M059J (cell line): ENCODE data around the gene MARF1. TPM values are rescaled to one million over a fixed set of nuclear protein-coding genes. Genes with fewer than 3 reads are reported as not detected.

ENCODE experiments used
- total RNA-seq: library from RNA; depleted of rRNA; stranded (reverse); fragments of >200 nt; shearing (Covaris generic); gene quantifications from 2 replicates; pipeline ENCODE4 v1.2.3, GENCODE V29; 2014; rRNA removed

Gene MARF1
- total RNA-seq, 1 experiment from 2014 or later: 13.8 TPM

Other genes with a start within 250 kb of the MARF1 start
- 0.44 and 0.52 TPM in 2 replicates for gene MPV17L, start 247.4 kb downstream of the MARF1 start, total RNA-seq
- gene BMERB1, start 208.6 kb downstream of the MARF1 start, total RNA-seq: 12.8 and 25.5 TPM in 2 replicates
- gene NDE1, start 7.1 kb upstream of the MARF1 start, total RNA-seq: 57.7 and 78.6 TPM in 2 replicates
- not detected in 2 replicates for gene MYH11, start 213.9 kb upstream of the MARF1 start, total RNA-seq
- gene CEP20, start 245.4 kb upstream of the MARF1 start, total RNA-seq: 74.6 and 116 TPM in 2 replicates